AG09319 (cell line): ENCODE results near the gene SLC13A4.

Experiments
- DNase-seq: peaks from one replicate; pipeline ENCODE4 v3.0.0-alpha.2; 2010; ENCODE audit warnings: low read depth; ENCODE audit errors: extremely low read depth
- CTCF ChIP-seq: IDR thresholded peaks from 2 replicates; pipeline ENCODE4 v1.5.1; 2011; ENCODE audit warnings: low read depth, mild to moderate bottlenecking, inconsistent platforms, low read length, moderate library complexity

The SLC13A4 gene

GRCh38 chr7:135723411-135723810 is 4.6 kb downstream of the SLC13A4 start:
- no peak for TF ChIP-seq CTCF

GRCh38 chr7:135721198-135721820 is 6.7 kb downstream of the SLC13A4 start:
- TF ChIP-seq CTCF: no peak
- no peak for DNase-seq

More at GRCh38 chr7:135723411-135723810, 4.6 kb downstream of the SLC13A4 start:
- no peak for DNase-seq

- no peak for DNase-seq
- no peak for TF ChIP-seq CTCF
Measured at GRCh38 chr7:135719688-135720087, 8.3 kb downstream of the SLC13A4 start.

GRCh38 chr7:135718794-135719437 is 9.1 kb downstream of the SLC13A4 start:
- no peak for TF ChIP-seq CTCF
- DNase-seq: no peak

- no peak for DNase-seq
- TF ChIP-seq CTCF: no peak
Measured at GRCh38 chr7:135718219-135718618, 9.8 kb downstream of the SLC13A4 start.

GRCh38 chr7:135717693-135718092 is 10.3 kb downstream of the SLC13A4 start:
- no peak for TF ChIP-seq CTCF
- DNase-seq: no peak

GRCh38 chr7:135716677-135717238 is 11.2 kb downstream of the SLC13A4 start:
- TF ChIP-seq CTCF: no peak
- DNase-seq: no peak
